ENCODE results near the gene GNPAT.
A peak's percentile ranks its signal among the peaks of the same experiment; 100 is the strongest.

GNPAT gene

GRCh38 chr1:231206856-231207255 is 34.2 kb upstream of the GNPAT start (continued):
- no peak for TF ChIP-seq ZNF580 (tag by site-specific recombination; IDR thresholded peaks at IDR 0.05)
- TF ChIP-seq ZNF354C (tag by site-specific recombination; IDR thresholded peaks at IDR 0.05; ENCODE audit: borderline replicate concordance, low read depth) = no peak

GRCh38 chr1:231207437-231207836 is 33.6 kb upstream of the GNPAT start:
- ChIA-PET CTCF (interaction anchor here (0.6 to 3.4 kb wide), 7 partner anchors 92 to 1654 kb away, joined by 3 to 15 read pairs (median 5); no protein-coding TSS in a partner anchor), POLR2A (interaction anchor here (0.7 kb wide), 1 partner anchor 418 kb away, joined by 3 read pairs; no protein-coding TSS in a partner anchor)
- no peak for TF ChIP-seq OSR2 (tag by site-specific recombination; IDR thresholded peaks at IDR 0.05)
- TF ChIP-seq ZBTB8A (tag by site-specific recombination; IDR thresholded peaks at IDR 0.05) = no peak
- TF ChIP-seq CTCF (tag by site-specific recombination; IDR thresholded peaks at IDR 0.05) = 0 out of 2 replicates have a peak, but pooled peaks have one; percentile 14
- TF ChIP-seq ZNF747 (tag by site-specific recombination; IDR thresholded peaks at IDR 0.05) = no peak
- H3K4me3 ChIP-seq (ENCODE audit: low read depth, low read length) = no peak overlapping the region
- H3K36me3 ChIP-seq (ENCODE audit: control insufficient read depth in 2 of 2, insufficient read depth in 1 of 2, low read length in 2 of 2) = no peaks in the 10 kb centered on the region
- no peak overlapping the region for H3K27ac ChIP-seq (ENCODE audit: extremely low read depth, low read depth, low read length)
- no peaks in the 10 kb centered on the region for H3K4me1 ChIP-seq (ENCODE audit: control insufficient read depth, insufficient read depth, low read length)
- H3K9me3 ChIP-seq (ENCODE audit: control insufficient read depth, insufficient read depth, low read depth, low read length) = no peaks in the 10 kb centered on the region

- TF ChIP-seq SCRT2 (tag by site-specific recombination; IDR thresholded peaks at IDR 0.05) = peak; percentile 24; the same call in 1 of the 2 replicates
- TF ChIP-seq ZNF792 (tag by site-specific recombination; IDR thresholded peaks at IDR 0.05) = no peak
- H3K27ac ChIP-seq (ENCODE audit: extremely low read depth, low read depth, low read length) = no peak overlapping the region
Observed at GRCh38 chr1:231208980-231209379, 32.0 kb upstream of the GNPAT start.

GRCh38 chr1:231209531-231209930 is 31.5 kb upstream of the GNPAT start:
- no peak overlapping the region for H3K4me3 ChIP-seq (ENCODE audit: low read depth, low read length)
- no peaks in the 10 kb centered on the region for H3K4me1 ChIP-seq (ENCODE audit: control insufficient read depth, insufficient read depth, low read length)
- CTCF ChIA-PET = interaction anchor here (0.6 to 3.5 kb wide), 11 partner anchors 150 to 1011 kb away, joined by 3 to 45 read pairs (median 6); partner anchors contain the start of genes ARV1 and TTC13
- H3K9me3 ChIP-seq (ENCODE audit: control insufficient read depth, insufficient read depth, low read depth, low read length) = no peaks in the 10 kb centered on the region
- no peaks in the 10 kb centered on the region for H3K36me3 ChIP-seq (ENCODE audit: control insufficient read depth in 2 of 2, insufficient read depth in 1 of 2, low read length in 2 of 2)
- H3K27ac ChIP-seq (ENCODE audit: extremely low read depth, low read depth, low read length) = no peak overlapping the region
- TF ChIP-seq SP2 (tag by site-specific recombination; IDR thresholded peaks at IDR 0.05) = no peak
- TF ChIP-seq PBX3 (CRISPR knock-in tag; IDR thresholded peaks at IDR 0.05) = no peak
- TF ChIP-seq ZNF513 (tag by site-specific recombination; IDR thresholded peaks at IDR 0.05) = no peak
- no peak for TF ChIP-seq ZNF777 (tag by site-specific recombination; IDR thresholded peaks at IDR 0.05; ENCODE audit: borderline replicate concordance)
- TF ChIP-seq ZNF658 (tag by site-specific recombination; IDR thresholded peaks at IDR 0.05) = no peak
- POLR2A ChIA-PET = no interaction called here

More at GRCh38 chr1:231208980-231209379, 32.0 kb upstream of the GNPAT start:
- ChIA-PET POLR2A (no interaction called here), CTCF (interaction anchor here (0.6 kb wide), 1 partner anchor 1010 kb away, joined by 3 read pairs; no protein-coding TSS in a partner anchor)
- Histone ChIP-seq H3K9me3 (ENCODE audit: control insufficient read depth, insufficient read depth, low read depth, low read length) (no peaks in the 10 kb centered on the region), H3K4me1 (ENCODE audit: control insufficient read depth, insufficient read depth, low read length) (no peaks in the 10 kb centered on the region), H3K36me3 (ENCODE audit: control insufficient read depth in 2 of 2, insufficient read depth in 1 of 2, low read length in 2 of 2) (no peaks in the 10 kb centered on the region), H3K4me3 (ENCODE audit: low read depth, low read length) (no peak overlapping the region)

Measured in HEK293 (cell line).